HG03354 (cell line): ENCODE data around the gene ZFPL1.
"Not testable (repeated sequence)": the region's sequence is repeated elsewhere in the genome, so short reads cannot be mapped to it uniquely, and the experiment has no call there.

Experiments
- ATAC-seq: cut with Tn5 transposase; IDR thresholded peaks from one replicate; pipeline ENCODE4 v1.9.1; 2021; ENCODE audit warnings: mild to moderate bottlenecking; ENCODE audit not compliant: unreplicated experiment, poor library complexity, severe bottlenecking

The ZFPL1 gene

GRCh38 chr11:65111744-65112545 lies 27.9 kb downstream of the ZFPL1 start, which contains the start of gene TM7SF2:
Gene TM7SF2, plus strand, starts transcription at chr11:65111872. Its CDS starts 144 bp downstream, at chr11:65112016.
- ATAC-seq = peak; percentile 72

- peak; percentile 40 for ATAC-seq
Observed at GRCh38 chr11:65112546-65113360, 28.7 kb downstream of the ZFPL1 start.

GRCh38 chr11:65113361-65113756 lies 29.3 kb downstream of the ZFPL1 start:
- no peak for ATAC-seq

DNA sequence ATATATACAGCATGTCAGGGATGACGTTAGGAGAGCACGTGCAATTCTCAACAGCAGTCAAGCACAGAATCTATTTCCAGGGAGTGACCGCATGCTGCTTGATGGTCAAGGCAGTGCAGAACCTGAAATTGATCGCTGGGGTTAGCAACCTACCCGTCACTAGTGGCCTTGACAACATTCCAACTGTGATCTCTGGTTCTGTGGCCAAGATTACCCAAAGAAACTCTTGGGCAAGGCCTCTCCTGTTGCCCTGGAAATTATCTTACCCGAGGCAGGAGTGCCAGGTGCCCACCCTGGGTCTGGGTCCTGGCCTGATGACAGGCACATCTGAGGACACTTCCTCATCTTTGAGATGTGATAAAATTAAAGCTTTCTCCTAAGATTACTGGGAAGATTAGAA lies 29.8 kb downstream of the ZFPL1 start:
- no peak for ATAC-seq

- ATAC-seq = no peak
Observed at GRCh38 chr11:65114538-65115171, 30.6 kb downstream of the ZFPL1 start.

DNA sequence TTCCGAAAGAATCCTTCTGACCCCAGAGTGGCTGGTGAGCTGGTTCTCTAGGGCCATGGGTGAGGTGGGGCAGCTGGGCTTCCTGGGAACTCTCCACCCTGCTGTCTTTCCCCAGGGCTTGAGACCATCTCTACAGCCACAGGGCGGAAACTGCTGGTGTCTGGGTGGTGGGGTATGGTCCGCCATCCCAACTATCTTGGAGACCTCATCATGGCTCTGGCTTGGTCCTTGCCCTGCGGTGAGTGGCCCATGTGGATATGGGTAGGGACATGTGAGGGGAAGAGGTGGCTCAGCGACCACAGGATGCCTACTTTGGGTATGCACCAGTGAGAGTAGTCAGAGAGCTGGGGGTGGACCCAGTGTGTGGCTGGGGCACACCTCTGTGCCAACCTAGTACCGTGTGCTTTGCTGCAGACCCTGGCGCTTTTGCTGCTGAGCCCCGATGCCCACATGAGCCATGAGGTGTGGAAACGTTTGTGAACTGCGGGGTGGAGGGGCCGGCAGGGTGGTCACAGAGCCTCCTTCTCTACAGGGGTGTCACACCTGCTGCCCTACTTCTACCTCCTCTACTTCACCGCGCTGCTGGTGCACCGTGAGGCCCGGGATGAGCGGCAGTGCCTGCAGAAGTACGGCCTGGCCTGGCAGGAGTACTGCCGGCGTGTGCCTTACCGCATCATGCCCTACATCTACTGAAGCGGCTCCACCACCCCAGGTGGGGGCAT lies 31.5 kb downstream of the ZFPL1 start:
- ATAC-seq = no peak

- no peak for ATAC-seq
Observed at GRCh38 chr11:65116370-65117205, 32.6 kb downstream of the ZFPL1 start.

DNA sequence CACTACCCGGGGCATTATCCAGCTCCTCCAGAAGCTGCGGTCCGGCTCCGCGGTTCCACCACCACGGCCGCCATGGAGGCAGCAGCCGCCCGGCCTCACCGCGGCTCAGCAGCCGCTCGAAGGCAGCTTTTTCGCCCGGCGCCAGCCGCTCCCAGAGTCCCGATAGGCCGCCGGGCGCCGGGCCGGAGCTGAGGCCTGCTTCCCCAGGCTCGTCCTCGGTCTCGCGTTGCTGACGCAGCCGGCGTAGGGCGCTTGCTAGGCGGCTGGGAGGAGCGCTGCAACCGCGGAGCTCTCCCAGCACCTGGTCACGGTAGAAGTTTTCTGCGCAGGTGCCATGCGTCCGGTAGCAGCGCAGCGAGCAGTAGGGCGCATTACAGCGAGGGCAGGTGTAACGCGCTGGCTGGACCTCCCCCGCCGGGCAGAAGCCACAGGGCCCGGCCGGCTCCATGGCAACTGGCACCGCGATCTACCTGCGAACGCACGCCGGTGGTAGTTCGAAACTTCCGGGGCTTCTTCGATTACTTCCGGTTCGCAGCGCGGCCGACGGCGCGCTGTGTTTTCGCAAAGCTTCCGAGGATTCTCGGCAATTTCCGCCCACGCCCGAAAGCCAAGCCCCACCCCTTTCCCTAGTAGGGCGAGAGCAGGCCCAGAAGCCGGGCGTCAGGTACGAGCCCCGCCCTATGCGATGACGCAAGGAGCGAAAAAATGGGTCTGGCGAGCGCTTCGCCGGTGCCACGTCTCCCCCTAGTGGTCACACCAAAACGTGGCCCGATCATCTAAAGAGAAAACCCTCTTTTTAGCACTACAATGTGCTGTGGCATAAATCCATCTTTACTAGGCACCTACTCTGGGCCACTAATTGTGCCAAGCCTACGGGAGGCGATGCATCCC lies 33.4 kb downstream of the ZFPL1 start, which contains the start of gene ZNHIT2:
TSS of gene ZNHIT2 (minus strand) at position 496 of the 891 bp plus-strand sequence. CDS start at position 448, 48 bp downstream.
- ATAC-seq = peak; percentile 72

DNA sequence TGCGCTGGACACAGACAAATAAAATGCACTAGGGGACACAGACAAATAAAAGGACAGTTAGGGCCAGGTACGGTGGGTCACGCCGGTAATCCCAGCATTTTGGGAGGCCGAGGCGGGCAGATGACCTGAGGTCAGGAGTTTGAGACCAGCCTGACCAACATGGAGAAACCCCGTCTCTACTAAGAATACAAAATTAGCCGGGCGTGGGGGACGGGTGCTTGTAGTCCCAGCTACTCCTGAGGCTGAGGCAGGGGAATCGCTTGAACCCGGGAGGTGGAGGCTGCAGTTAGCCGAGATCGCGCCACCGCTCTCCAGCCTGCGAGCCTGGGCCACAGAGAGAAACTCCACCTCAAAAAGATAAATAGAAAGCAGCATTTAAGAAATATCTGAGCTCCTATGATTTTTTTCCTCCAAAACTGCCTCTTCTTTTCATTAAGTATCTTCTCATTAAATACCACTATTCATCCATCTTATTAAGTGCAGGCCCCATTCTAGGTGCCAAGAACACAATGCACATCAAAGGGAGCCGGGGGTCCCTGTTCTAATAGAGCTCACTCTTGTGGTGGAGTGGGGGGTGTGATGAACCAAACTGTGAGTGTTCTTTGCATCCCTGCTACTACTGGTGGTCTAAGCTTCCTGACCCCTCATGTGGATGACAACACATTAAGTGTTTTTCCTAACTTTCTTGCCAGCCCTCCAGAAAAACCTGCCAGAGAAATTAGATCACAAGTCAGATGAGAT lies 34.2 kb downstream of the ZFPL1 start:
- no peak for ATAC-seq

- ATAC-seq = not testable (repeated sequence)
Observed at GRCh38 chr11:65118891-65119669, 35.1 kb downstream of the ZFPL1 start.

- ATAC-seq = no peak
Observed at GRCh38 chr11:65119670-65119995, 35.6 kb downstream of the ZFPL1 start.

- no peak for ATAC-seq
Observed at GRCh38 chr11:65120831-65121230, 36.8 kb downstream of the ZFPL1 start.

DNA sequence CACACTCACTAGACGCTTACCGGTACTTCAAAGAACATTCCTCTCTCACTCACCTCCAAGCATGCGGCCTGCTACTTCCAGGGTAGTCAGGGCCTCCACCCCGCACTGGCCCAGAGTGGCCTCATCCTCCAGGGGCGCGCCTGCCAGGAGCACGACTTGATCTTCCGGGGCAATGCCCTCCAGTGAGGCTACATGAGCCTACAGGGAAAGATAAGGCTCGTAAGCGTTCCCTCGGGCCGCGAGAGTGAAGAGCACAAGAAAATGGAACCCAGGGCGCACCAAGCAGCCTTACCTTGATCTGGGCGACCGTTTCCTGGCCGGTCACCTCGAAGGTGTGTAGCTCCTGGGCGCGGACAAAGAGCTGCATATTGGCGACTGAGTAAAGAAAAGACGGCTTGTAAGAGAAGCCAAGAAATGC lies 37.4 kb downstream of the ZFPL1 start:
- no peak for ATAC-seq

- ATAC-seq = peak; percentile 67
Observed at GRCh38 chr11:65121865-65122696, 38.1 kb downstream of the ZFPL1 start, which contains the start of the genes FAU and MRPL49. Gene FAU, minus strand, starts transcription at chr11:65122134. Its CDS starts 321 bp downstream, at chr11:65121813. Gene MRPL49, plus strand, starts transcription at chr11:65122321. Its CDS starts 26 bp downstream, at chr11:65122347.

GRCh38 chr11:65124480-65125196 lies 40.6 kb downstream of the ZFPL1 start:
- no peak for ATAC-seq
